Measurements from ENCODE around the gene BRMS1L.

The BRMS1L gene

DNA sequence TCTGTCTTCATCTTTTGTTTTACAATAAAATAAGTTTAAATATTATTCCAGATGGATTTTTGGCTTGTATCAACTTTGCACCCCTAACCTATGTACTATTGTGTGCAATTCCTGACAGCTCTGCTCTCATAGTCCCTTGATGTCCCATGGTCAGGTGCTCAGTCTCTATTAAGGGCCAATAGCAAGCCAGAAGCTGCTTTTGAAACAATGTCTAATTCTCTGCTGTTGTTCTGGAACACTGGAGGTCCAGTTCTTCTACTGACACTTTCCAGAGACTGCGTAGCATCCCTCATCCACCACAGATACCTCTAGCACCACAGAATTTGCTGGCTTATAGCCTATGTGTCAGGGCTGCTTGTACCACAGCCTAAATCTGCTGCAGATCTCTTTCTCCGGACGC is 74.6 kb downstream of the BRMS1L start:
- no peak for DNase-seq (ENCODE audit: low read depth, low spot score)
- H3K4me3 ChIP-seq (ENCODE audit: low read length), result no peak overlapping the region

DNA sequence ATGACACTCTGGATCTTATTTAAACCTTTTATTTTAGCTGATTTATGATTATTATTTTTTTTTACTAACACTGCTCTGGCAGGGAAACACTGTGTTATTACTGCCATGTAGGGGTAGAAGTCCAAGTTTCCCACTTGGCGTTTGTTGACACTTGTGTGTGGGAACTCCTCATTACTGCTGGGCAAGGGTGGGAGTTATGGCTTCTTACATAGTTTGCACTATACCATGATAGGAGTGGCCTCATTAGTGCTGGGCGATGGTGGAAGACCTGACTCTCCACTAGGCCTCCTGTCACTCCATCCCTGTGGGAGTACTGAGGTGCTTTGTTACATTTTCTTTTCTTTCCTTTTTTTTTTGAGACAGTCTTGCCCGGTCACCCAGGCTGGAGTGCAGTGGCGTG is 83.5 kb downstream of the BRMS1L start:
- no peak overlapping the region for H3K4me3 ChIP-seq (ENCODE audit: low read length)

DNA sequence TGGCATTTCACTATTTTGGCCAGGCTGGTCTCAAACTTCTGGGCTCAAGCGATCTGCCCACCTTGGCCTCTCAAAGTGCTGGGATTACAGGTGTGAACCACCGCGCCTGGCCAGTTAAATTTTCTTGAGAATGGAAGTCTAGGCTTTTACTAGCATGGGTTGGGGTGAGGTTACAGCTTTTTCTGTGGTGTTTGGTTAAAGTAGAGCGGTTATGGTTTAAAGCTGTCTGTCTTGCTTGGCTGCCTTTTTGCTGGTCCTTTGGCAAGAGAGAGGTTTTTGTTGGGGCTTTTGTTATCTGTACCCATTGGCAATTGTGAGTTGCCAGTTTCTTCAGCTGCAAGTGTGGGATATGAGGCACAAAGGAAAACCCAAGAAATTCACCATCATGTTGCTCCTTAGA is 84.1 kb downstream of the BRMS1L start:
- no peak overlapping the region for H3K4me3 ChIP-seq (ENCODE audit: low read length)
- DNase-seq (ENCODE audit: low read depth, low spot score), result no peak

More for the DNA sequence above, 83.5 kb downstream of the BRMS1L start:
- DNase-seq (ENCODE audit: low read depth, low spot score), result no peak

DNA sequence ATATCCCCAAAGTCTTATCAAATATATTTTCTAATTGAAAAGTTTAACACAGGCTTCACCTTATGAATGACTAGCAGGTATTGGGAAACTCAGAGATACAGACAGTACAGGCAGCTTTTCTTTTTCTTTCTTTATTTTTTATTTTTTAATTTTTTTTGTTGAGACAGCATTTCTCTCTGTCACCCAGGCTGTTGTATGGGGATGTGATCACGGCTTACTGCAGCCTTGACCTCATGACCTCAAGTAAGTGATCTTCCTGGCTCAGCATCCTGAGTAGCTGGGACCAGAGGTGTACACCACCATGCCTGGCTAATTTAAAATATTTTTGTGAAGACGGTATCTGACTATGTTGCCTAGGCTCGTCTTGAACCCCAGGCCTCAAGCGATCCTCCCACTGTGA is 85.0 kb downstream of the BRMS1L start:
- DNase-seq (ENCODE audit: low read depth, low spot score), result no peak
- no peak overlapping the region for H3K4me3 ChIP-seq (ENCODE audit: low read length)

DNA sequence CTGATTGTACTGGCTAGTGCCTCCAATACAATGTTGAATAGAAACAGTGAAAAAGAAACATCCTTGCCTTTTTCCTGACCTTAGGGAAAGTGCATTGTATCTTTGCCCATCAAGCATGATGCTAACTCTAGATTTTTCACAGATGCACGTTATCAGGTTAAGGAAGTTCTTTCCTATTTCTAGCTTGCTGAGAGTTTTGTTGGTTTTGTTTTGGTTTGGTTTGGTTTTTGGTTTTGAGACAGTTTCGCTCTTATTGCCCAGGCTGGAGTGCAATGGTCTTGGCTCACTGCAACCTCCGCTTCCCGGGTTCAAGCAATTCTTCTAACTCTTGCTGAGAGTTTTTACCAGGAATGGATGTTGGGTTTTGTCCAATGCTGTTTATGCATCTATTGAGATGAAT is 89.0 kb downstream of the BRMS1L start:
- DNase-seq (ENCODE audit: low read depth, low spot score), result no peak

DNA sequence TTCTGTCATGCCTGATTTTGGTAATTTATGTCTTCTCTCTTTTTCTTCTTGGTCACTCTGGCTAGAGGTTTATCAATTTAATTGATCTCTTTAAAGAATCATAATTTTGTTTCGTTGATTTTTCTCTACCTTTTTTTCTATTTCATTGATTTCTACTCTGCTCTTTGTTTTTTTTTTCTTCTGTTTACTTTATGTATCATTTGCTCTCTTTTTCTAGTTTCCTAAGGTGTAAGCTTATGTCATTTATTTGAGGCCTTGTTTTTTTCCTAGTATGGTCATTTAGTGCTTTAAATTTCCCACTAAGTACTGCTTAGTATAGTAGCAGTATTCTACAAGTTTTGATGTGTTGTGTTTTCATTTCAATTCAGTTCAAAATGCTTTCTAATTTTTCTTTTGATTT is 89.6 kb downstream of the BRMS1L start:
- DNase-seq (ENCODE audit: low read depth, low spot score), result no peak

More for the DNA sequence above, 89.0 kb downstream of the BRMS1L start:
- no peak overlapping the region for H3K4me3 ChIP-seq (ENCODE audit: low read length)

More for the DNA sequence above, 89.6 kb downstream of the BRMS1L start:
- no peak overlapping the region for H3K4me3 ChIP-seq (ENCODE audit: low read length)

All from Jurkat, Clone E6-1 (cell line).